Stimulated activated CD4-positive, alpha-beta T cell treated with anti-CD3 and anti-CD28 coated beads, Interleukin-2, amount 100 ng/mL, for 48 hours (primary cell): ENCODE data around the gene AFTPH.

Source experiments
- DNase-seq, 2 donors: peaks; one replicate each; pipeline ENCODE4 v3.0.0-alpha.2; 2020

The AFTPH gene

DNA sequence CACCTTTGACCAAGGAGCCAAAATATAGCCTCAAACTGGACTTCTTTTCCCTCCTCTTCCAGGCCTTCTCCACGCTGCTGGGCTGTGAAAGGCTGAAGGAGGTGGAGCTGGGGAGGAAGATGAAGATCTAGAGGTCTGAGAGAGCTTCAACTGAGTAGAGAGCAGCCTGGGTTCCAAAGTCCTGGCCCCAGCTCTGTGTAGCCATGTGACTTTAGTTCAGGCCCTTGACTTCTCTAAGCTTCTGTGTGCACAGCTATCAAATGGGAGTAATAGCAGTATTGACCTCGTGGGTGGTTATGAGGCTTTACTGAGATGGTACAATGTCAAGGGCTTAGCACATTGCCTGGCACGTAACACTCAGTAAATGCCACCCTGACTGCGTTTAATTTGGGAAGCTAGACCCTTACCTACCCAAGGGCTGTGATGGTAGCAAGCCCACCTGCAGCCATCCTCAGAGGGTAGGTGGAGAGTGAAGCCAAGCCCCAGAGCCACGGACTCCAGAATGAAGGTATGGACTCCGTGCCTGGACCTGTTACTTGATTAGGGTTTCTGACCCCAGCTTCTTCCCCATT, 91.2 kb downstream of the AFTPH start:
- no peak for DNase-seq

GRCh38 chr2:64615844-64616536, 91.9 kb downstream of the AFTPH start:
- no peak for DNase-seq

GRCh38 chr2:64617631-64618151, 93.6 kb downstream of the AFTPH start:
- no peak for DNase-seq

GRCh38 chr2:64620661-64621060, 96.5 kb downstream of the AFTPH start:
- no peak for DNase-seq

- no peak for DNase-seq
These were observed 98.5 kb downstream of the AFTPH start for GRCh38 chr2:64622443-64623241.

GRCh38 chr2:64623242-64623850, 99.2 kb downstream of the AFTPH start:
- no peak for DNase-seq

GRCh38 chr2:64624108-64624610, 100.0 kb downstream of the AFTPH start:
- DNase-seq = no peak

DNA sequence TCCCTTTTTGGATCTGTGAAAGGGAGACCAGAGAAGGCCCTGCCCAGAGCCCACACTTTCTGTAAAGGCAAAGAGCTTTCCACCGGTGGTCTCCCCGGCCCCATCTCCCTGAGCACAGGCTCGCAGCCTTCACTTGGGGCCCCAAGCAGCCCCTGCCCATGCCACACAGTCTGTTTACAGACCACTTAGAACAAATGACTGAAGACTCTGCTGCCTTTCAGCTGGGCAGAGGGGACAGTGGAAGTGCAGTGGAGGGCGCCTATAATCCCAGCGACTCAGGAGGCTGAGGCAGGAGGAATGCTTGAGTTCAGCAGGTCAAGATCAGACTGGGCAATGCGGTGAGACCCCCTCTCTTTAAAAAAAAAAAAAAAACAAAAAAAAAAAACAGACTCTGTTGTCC, 100.7 kb downstream of the AFTPH start:
- no peak for DNase-seq

GRCh38 chr2:64625299-64626145, 101.4 kb downstream of the AFTPH start:
- no peak for DNase-seq

- DNase-seq = no peak
These were observed 102.2 kb downstream of the AFTPH start for GRCh38 chr2:64626146-64626809.

- no peak for DNase-seq
These were observed 103.0 kb downstream of the AFTPH start for GRCh38 chr2:64626963-64627760.

DNA sequence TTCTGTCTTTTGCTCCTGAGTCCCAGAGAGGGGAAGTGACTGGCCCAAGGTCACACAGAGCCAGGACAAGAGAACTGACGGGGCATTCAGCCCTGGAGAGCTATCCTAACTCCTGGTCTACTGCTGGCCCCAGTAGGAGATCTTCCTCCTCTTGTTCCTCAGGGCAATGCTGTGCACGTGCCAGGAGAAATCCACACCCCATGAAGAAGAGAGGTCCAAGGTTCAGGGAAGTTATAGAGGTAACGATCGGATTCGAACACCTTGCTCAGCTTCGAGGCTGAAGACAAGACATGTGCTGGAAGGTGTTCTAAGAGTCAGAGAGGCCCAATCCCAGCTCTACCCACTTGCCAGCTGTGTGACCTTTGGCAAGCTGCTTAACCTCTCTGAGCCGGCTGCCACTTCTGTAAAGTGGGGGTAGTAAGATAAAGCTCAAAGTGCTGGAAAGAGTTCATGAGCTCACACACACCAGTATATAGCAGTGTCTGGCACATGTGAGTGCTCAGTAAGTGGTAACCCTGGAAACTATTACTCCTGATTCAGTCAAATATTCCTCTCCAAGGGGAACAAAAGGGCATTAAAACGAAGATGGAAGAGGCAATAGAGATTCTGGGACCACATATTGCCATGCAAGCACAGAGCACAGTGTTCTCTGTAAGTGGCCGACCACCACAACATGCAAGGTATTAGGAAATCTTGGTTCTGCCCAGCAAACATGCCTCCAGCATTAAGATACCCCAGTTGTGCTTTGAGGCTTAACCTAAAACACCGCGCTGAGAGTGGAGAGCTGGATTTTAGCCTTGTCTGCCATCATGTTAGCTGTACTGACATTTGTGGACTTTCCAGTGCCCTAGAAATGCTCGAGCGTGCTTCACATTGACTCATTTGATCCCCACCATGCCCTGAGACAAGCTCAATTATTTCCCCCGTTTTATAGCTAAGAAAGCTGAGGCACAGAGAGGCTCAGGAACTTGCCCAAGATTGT, 104.0 kb downstream of the AFTPH start:
- no peak for DNase-seq

GRCh38 chr2:64629329-64629781, 105.2 kb downstream of the AFTPH start:
- DNase-seq = no peak

DNA sequence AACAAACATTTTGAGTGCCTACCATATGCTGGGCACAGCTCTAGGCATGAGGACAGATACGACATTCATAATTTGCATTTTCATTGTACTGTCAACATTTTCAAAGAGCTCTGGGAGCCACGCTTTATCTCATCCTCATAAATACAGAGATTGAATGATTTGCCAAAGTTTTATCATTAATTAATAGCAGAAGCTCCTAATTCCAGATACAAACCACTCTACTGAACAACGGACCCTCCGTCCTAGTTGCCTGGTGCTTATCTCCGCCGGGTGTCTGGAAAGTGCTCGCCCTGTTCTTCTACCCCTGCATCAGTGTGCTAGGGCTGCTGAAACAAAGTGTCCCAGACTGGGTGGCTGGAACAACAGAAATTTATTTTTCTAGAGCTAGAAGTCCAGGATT, 105.7 kb downstream of the AFTPH start:
- DNase-seq = no peak

DNA sequence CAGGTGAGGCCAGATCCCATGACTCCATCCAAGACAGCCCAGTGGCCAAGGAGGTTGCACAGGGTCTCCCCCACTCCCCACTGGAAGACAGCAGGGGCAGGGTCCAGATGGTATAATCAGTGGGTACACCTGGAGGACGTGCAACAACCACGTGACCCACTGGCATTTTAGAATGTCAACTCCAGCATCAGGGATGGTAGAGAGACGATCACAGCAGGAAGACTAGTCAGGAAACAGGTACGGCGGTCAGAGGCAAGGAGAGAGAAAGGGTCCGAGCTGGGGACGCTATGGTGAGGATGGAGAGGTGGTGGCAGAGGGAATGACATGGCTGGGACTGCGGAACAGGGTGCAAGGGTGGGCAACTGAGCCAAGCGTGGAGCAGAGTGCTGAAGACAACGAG, 106.6 kb downstream of the AFTPH start:
- no peak for DNase-seq

DNA sequence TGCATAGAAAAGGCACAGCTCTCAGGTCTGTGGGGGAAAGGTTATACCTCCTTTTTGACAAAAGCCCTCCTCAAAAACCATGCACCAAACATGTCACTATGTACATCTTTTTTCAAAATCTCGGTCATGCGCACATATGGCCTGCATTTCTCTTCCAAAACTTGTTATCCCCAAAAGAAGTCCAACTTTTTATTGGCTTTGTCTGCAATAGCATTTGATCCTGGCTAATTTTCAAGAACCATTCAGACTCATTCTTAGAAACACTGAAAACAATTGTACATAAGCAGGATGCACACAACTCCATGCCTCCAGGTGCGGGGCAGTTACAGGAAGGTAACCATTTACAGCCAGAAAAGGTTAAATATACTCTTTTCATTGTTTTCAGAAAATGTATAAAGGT, 107.6 kb downstream of the AFTPH start:
- no peak for DNase-seq

- no peak for DNase-seq
These were observed 109.0 kb downstream of the AFTPH start for GRCh38 chr2:64632835-64633819.
